ENCODE data around the gene NMNAT1. TPM values are rescaled to one million over a fixed set of nuclear protein-coding genes. Genes with fewer than 3 reads are reported as not detected.

NMNAT1 gene
- total RNA-seq, 3 donors from 2014 or later (not counting 1 experiment from before 2014, with no cell fraction given) = 2.6 to 4.7 (median 2.9) TPM

GRCh38 chr1:9901148-9902059 is 41.9 kb upstream of the NMNAT1 start:
- WGBS (ENCODE audit: insufficient coverage) = 94% methylated on average over 9 of the region's 9 CpGs

GRCh38 chr1:9902060-9902452 is 41.2 kb upstream of the NMNAT1 start:
- 88% methylated on average over 6 of the region's 6 CpGs for WGBS (ENCODE audit: insufficient coverage)
- Mint-ChIP-seq H3K4me1 (peaks cover 27 to 38% of the 10 kb centered on the region in 2 donors), H3K9me3 (no peaks in the 10 kb centered on the region), H3K27me3 (ENCODE audit: low read depth in 2 of 2) (no peaks in the 10 kb centered on the region), H3K27ac (no peak overlapping the region), H3K36me3 (no peaks in the 10 kb centered on the region), H3K4me3 (no peak overlapping the region)
- no peaks in the 10 kb centered on the region for H3K27me3 ChIP-seq (ENCODE audit: control insufficient read depth, insufficient read depth, low read length)
- DNase-seq (no peak), ATAC-seq (no peak)
- TF ChIP-seq CTCF (IDR thresholded peaks at IDR 0.05) = no peak
- peaks cover 18% of the 10 kb centered on the region for H3K4me1 ChIP-seq (ENCODE audit: control insufficient read depth, insufficient read depth, low read length)
- intact Hi-C loops (cut with micrococcal nuclease) = no loop called here
- no peak overlapping the region for H3K27ac ChIP-seq (ENCODE audit: low read length)
- H3K9me3 ChIP-seq (ENCODE audit: control insufficient read depth, insufficient read depth, low read length) = no peaks in the 10 kb centered on the region
- H3K4me3 ChIP-seq (ENCODE audit: low read length) = no peak overlapping the region
- no peaks in the 10 kb centered on the region for H3K36me3 ChIP-seq (ENCODE audit: control insufficient read depth, insufficient read depth, low read length)

More at GRCh38 chr1:9901148-9902059, 41.9 kb upstream of the NMNAT1 start:
- Histone ChIP-seq H3K4me3 (ENCODE audit: low read length) (no peak overlapping the region), H3K27me3 (ENCODE audit: control insufficient read depth, insufficient read depth, low read length) (no peaks in the 10 kb centered on the region), H3K36me3 (ENCODE audit: control insufficient read depth, insufficient read depth, low read length) (no peaks in the 10 kb centered on the region), H3K27ac (ENCODE audit: low read length) (peak overlapping the region; percentile 27), H3K9me3 (ENCODE audit: control insufficient read depth, insufficient read depth, low read length) (no peaks in the 10 kb centered on the region), H3K4me1 (ENCODE audit: control insufficient read depth, insufficient read depth, low read length) (peaks cover 18% of the 10 kb centered on the region)
- Mint-ChIP-seq H3K4me1 (peaks cover 27 to 33% of the 10 kb centered on the region in 2 donors), H3K4me3 (no peak overlapping the region), H3K36me3 (no peaks in the 10 kb centered on the region), H3K9me3 (no peaks in the 10 kb centered on the region), H3K27ac (peak overlapping the region; percentile 74 to 84), H3K27me3 (ENCODE audit: low read depth in 2 of 2) (no peaks in the 10 kb centered on the region)
- no peak for TF ChIP-seq CTCF (IDR thresholded peaks at IDR 0.05)
- intact Hi-C loops (cut with micrococcal nuclease) = no loop called here
- ATAC-seq (no peak), DNase-seq (no peak)

GRCh38 chr1:9903801-9904527 is 39.3 kb upstream of the NMNAT1 start:
- H3K4me1 ChIP-seq (ENCODE audit: control insufficient read depth, insufficient read depth, low read length) = peaks cover 24% of the 10 kb centered on the region
- peak overlapping the region in 1 of 2 donors; percentile 48 for H3K27ac Mint-ChIP-seq
- 83% methylated on average over 9 of the region's 9 CpGs for WGBS (ENCODE audit: insufficient coverage)
- ATAC-seq (no peak), DNase-seq (no peak)
- no peak for TF ChIP-seq CTCF (IDR thresholded peaks at IDR 0.05)
- no peaks in the 10 kb centered on the region for H3K36me3 Mint-ChIP-seq
- intact Hi-C loops (cut with micrococcal nuclease) = no loop called here
- H3K27ac ChIP-seq (ENCODE audit: low read length) = no peak overlapping the region
- no peak overlapping the region for H3K4me3 Mint-ChIP-seq
- H3K36me3 ChIP-seq (ENCODE audit: control insufficient read depth, insufficient read depth, low read length) = no peaks in the 10 kb centered on the region
- peaks cover 40 to 53% of the 10 kb centered on the region in 2 donors for H3K4me1 Mint-ChIP-seq
- H3K9me3 Mint-ChIP-seq = no peaks in the 10 kb centered on the region
- no peaks in the 10 kb centered on the region for H3K27me3 Mint-ChIP-seq (ENCODE audit: low read depth in 2 of 2)
- no peak overlapping the region for H3K4me3 ChIP-seq (ENCODE audit: low read length)
- H3K9me3 ChIP-seq (ENCODE audit: control insufficient read depth, insufficient read depth, low read length) = no peaks in the 10 kb centered on the region
- no peaks in the 10 kb centered on the region for H3K27me3 ChIP-seq (ENCODE audit: control insufficient read depth, insufficient read depth, low read length)
